GM12892 (cell line): ENCODE data around the gene TRIM14.
"Not testable (repeated sequence)": the region's sequence is repeated elsewhere in the genome, so short reads cannot be mapped to it uniquely, and the experiment has no call there.

Source experiments
- DNase-seq: peaks from one replicate; pipeline ENCODE4 v3.0.0; 2011; ENCODE audit not compliant: insufficient read length
- FAIRE-seq: peaks from 2 replicates; lab custom pipeline; 2011; peaks lifted over from hg19 to GRCh38; lab: Jason Lieb, UNC
- POLR2A ChIP-seq: IDR thresholded peaks from 2 replicates; pipeline ENCODE4 v1.6.1; 2011; ENCODE audit warnings: low read depth, low read length, control low read depth
- POLR2AphosphoS5 ChIP-seq: IDR thresholded peaks from 2 replicates; pipeline ENCODE4 v1.6.1; 2011; ENCODE audit warnings: low read depth, low read length, control low read depth
- TAF1 ChIP-seq: IDR thresholded peaks from 2 replicates; pipeline ENCODE4 v1.6.1; 2011; ENCODE audit warnings: low read depth, mild to moderate bottlenecking, control low read depth, low read length, borderline replicate concordance

Gene TRIM14

DNA sequence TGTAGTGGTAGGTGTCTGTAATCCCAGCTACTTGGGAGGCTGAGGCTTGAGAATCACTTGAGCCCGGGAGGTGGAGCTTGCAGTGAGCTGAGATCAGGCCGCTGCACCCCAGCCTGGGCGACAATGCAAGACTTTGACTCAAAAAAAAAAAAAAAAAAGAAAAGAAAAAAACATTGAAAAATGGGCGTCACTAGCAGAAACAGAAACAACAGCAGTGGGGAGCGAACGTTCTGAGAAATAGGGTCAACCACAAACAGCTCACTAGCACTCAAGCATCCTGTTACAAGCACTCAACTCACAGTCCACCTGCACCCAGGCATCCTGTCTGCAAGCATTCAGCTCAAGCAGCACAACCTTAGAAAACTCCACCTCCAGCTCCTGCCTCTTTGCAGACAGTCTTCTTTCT is 17.2 kb downstream of the TRIM14 start:
- TF ChIP-seq POLR2AphosphoS5 (peak; percentile 55; the same call in 1 of the 2 replicates), POLR2A (peak; percentile 61; the same call in 1 of the 2 replicates), TAF1 (no peak)
- FAIRE-seq (peak; percentile 98), DNase-seq (peak; percentile 64)

DNA sequence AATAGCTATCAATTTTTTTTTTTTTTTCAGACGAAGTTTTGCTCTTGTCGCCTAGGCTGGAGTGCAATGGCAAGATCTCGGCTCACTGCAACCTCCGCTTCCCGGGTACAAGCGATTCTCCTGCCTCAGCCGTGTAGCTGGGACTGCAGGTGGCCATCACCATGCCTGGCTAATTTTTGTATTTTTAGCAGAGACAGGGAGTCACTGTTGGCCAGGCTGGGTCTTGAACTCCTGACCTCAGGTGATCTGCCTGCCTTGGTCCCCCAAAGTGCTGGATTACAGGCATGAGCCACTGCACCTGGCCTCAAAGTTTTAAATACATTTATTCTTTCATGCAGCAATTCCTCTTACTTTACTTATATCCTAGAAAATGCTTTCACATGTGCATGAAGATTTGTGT is 17.6 kb downstream of the TRIM14 start:
- FAIRE-seq (no peak), DNase-seq (no peak)
- TF ChIP-seq TAF1 = no peak
- TF ChIP-seq POLR2A = no peak
- no peak for TF ChIP-seq POLR2AphosphoS5

DNA sequence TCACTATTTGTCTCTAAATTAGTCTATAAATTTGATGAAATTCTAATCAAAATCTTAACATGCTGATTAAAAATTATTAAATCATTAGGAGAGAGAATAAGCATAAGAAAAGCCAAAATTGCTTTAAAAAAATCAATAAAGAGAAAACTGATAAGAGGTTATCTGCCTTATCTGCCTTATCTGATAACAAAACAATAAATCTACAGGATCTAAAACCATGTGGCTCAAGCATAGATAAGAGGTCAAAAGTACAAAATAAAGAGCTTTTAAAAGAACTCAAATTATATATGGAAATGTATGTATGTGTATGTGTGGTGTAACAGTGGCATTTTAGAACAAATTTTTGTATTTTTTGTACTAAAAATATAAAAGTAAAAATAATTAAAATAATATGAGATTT is 18.6 kb downstream of the TRIM14 start:
- TF ChIP-seq TAF1 (no peak), POLR2A (no peak), POLR2AphosphoS5 (no peak)
- no peak for DNase-seq
- FAIRE-seq = no peak

DNA sequence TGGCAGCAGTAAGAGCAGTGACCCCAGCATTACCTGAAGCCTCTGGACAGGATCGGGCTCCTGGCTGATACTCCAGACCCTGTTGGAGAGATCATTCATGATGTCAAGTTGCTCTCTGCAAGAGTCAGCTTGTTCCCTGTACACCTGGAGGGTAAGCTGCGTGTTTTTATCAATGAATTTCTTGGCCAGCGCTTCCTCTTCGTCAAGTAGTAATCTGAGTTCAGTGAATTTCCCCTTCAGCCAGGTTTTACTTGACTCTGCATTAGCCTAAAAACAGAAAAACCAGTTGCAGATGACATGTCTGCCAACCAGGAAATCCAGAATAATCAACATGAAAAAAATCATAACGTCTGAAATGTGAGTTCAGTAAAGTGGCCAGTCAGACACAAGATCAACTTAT is 19.1 kb downstream of the TRIM14 start:
- DNase-seq (no peak), FAIRE-seq (peak; percentile 74)
- TF ChIP-seq POLR2AphosphoS5 (no peak), TAF1 (no peak), POLR2A (no peak)

DNA sequence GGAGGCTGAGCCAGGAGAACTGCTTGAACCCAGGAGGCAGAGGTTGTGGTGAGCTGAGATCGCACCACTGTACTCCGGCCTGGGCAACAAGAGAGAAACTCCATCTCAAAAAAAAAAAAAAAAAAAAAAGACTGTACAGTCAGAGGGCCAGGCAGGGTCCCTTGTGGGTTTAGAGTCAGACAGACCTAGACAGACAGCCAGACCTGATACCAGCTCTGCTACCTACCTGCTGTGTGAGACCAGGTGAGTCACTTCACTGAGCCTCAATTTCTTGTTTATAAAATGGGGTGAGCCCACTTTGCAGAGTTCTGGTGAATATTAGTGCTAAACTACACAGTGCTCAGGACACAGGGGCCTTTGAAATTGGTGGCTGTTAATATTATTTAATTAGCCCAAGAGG is 19.7 kb downstream of the TRIM14 start:
- FAIRE-seq (no peak), DNase-seq (no peak)
- TF ChIP-seq POLR2A (no peak), POLR2AphosphoS5 (no peak), TAF1 (no peak)

DNA sequence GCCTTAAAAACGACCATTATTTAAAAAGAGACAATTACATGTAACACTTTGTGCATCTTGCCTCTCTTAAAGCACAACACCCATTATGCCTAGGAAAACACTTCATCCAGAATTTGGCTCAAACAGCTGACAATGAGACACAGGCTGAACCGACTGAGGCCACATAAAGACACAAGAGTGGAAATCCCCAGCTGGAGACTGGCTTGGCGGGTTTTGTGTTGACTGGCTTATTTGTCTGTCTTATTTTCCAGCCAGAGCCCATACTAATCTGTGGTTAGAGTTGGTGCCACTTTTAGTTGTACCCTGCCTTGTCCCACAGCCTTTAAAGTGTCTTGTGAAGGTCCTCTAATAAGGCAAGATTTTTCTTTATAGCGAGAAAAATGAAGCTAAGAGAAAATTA is 21.2 kb downstream of the TRIM14 start:
- TF ChIP-seq POLR2AphosphoS5 (no peak), POLR2A (no peak), TAF1 (no peak)
- peak; percentile 96 for FAIRE-seq

DNA sequence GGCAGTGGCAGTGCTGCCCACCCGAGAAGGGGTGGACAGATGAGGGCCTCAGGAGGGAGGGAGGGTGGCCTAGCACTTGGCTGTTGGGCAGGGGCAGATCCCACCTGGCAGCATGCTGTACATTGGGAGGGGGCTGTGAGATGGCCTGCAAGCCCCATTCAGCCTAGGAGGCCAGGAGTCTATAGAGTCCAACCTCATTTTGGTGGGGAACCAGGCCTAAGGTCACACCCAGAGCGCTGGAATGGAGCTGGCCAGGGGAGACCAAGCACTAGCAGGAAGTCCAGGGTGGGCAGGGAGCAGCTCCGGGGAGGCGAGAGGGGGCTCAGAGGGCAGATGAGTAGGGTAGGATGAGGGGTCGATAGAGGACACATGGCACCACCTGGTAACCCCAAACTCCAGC is 22.9 kb downstream of the TRIM14 start:
- no peak for FAIRE-seq

More for the DNA sequence above, 21.2 kb downstream of the TRIM14 start:
- DNase-seq = no peak

GRCh38 chr9:98095401-98095800 is 23.6 kb downstream of the TRIM14 start:
- FAIRE-seq = no peak
- no peak for DNase-seq
- TF ChIP-seq TAF1 (no peak), POLR2AphosphoS5 (no peak), POLR2A (no peak)

More for the DNA sequence above, 22.9 kb downstream of the TRIM14 start:
- TF ChIP-seq POLR2AphosphoS5 (no peak), POLR2A (no peak), TAF1 (no peak)
- no peak for DNase-seq

GRCh38 chr9:98094851-98095250 is 24.2 kb downstream of the TRIM14 start:
- TF ChIP-seq TAF1 (no peak), POLR2AphosphoS5 (no peak), POLR2A (no peak)
- FAIRE-seq (no peak), DNase-seq (no peak)

GRCh38 chr9:98094316-98094715 is 24.7 kb downstream of the TRIM14 start:
- no peak for FAIRE-seq
- TF ChIP-seq POLR2AphosphoS5 = no peak
- TF ChIP-seq POLR2A = no peak
- TF ChIP-seq TAF1 = no peak
- DNase-seq = no peak

GRCh38 chr9:98092613-98092931 is 26.4 kb downstream of the TRIM14 start:
- DNase-seq (no peak), FAIRE-seq (no peak)
- TF ChIP-seq POLR2AphosphoS5 (no peak), POLR2A (no peak), TAF1 (no peak)

GRCh38 chr9:98091735-98092612 is 27.0 kb downstream of the TRIM14 start:
- FAIRE-seq (no peak), DNase-seq (no peak)
- TF ChIP-seq POLR2AphosphoS5 (no peak), POLR2A (no peak), TAF1 (no peak)

- not testable (repeated sequence) for FAIRE-seq, DNase-seq
Measured at GRCh38 chr9:98090674-98091073, 28.3 kb downstream of the TRIM14 start.
